ENCODE data around the gene FRS3. TPM values are rescaled to one million over a fixed set of nuclear protein-coding genes. Genes with fewer than 3 reads are reported as not detected.

The FRS3 gene
- total RNA-seq, 2 donors from 2014 or later = 2.6 to 3.2 TPM

- no peaks in the 10 kb centered on the region for H3K36me3 ChIP-seq
Observed at GRCh38 chr6:41720262-41720620, 59.5 kb downstream of the FRS3 start.

More at GRCh38 chr6:41720262-41720620, 59.5 kb downstream of the FRS3 start:
- Histone ChIP-seq H3K27ac (no peak overlapping the region), H3K9me3 (no peaks in the 10 kb centered on the region), H3K4me1 (ENCODE audit: control insufficient read depth in 1 of 2, low read depth in 2 of 2) (peaks cover 43 to 55% of the 10 kb centered on the region in 2 donors), H3K27me3 (replicated peaks; ENCODE audit: insufficient read depth) (no peaks in the 10 kb centered on the region), H3K4me3 (no peak overlapping the region)
- TF ChIP-seq CTCF (IDR thresholded peaks at IDR 0.05) = no peak
- DNase-seq (ENCODE audit: low spot score) (no peak), ATAC-seq (ENCODE audit: insufficient number of reproducible peaks, low FRiP score, low read depth) (no peak)

Other genes with a start within 250 kb of the FRS3 start
- 10 to 100 TPM; 15.7 to 21.0 TPM for gene FOXP4, start 233.5 kb downstream of the FRS3 start, total RNA-seq
- 10 to 100 TPM in 1 of 2 donors, 1 to 10 TPM in 1; 5.1 to 10.3 TPM for gene MDFI, start 141.4 kb downstream of the FRS3 start, total RNA-seq
- 10 to 100 TPM; 22.9 to 23.8 TPM for gene TFEB, start 44.3 kb downstream of the FRS3 start, total RNA-seq
- 10 to 100 TPM in 1 of 2 donors, not detected in 1; 53.1 TPM for gene PGC, start 32.5 kb downstream of the FRS3 start, total RNA-seq
- gene PRICKLE4, start 882 bp upstream of the FRS3 start, total RNA-seq = 1 to 10 TPM; 3.1 to 4.6 TPM
- gene TOMM6, start 7.8 kb upstream of the FRS3 start, total RNA-seq = 10 to 100 TPM; 62.7 to 63.1 TPM
- 1 to 10 TPM; 3.3 to 3.8 TPM for gene USP49, start 115.5 kb upstream of the FRS3 start, total RNA-seq
- 10 to 100 TPM in 1 of 2 donors, 1 to 10 TPM in 1; 5.6 to 11.6 TPM for gene MED20, start 141.2 kb upstream of the FRS3 start, total RNA-seq
- gene BYSL, start 141.6 kb upstream of the FRS3 start, total RNA-seq = 10 to 100 TPM in 1 of 2 donors, 1 to 10 TPM in 1; 5.3 to 11.6 TPM
- 100 to 1,000 TPM; 131 to 170 TPM for gene CCND3, start 161.9 kb upstream of the FRS3 start, total RNA-seq

Measured in thoracic aorta (tissue), 2 donors.